CMK (cell line): Measurements from ENCODE around the gene ZNF467.

Experiments
- DNase-seq: peaks from one replicate; pipeline ENCODE4 v3.0.0-alpha.2; 2010; ENCODE audit warnings: low read depth

ZNF467 gene

DNA sequence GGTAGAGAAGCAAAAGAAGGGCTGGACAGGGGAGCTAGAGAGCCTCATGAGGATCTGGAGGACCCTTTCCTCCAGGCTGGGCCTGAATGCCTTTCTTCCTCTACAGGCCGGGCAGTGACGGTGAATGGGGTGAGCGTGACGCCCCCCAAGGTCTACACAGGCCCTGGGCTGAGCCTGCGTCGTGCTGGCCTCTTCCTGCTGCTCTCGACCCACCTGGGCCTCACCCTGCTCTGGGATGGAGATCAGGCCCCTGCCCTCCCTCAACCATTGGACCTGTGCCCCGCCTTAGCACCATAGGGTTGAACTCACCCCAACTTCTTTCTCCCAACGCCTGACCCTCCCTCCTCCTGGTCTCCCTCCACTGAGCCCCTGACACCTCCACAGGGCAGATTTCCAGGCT lies 12.6 kb upstream of the ZNF467 start:
- DNase-seq: no peak

DNA sequence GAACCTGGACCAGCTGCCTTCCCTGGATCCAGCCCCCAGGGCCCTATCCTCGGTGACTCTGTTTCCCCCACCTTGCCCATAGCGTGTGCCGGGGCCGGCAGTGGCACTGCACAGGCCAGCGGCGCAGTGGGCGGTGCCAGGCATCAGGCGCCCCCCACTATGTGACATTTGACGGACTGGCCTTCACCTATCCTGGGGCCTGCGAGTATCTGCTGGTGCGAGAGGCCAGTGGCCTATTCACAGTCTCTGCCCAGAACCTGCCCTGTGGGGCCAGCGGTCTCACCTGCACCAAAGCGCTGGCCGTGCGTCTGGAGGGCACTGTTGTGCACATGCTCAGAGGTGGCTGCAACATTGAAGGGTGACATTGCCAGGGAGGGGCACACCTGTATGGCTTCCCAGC lies 12.0 kb upstream of the ZNF467 start:
- no peak for DNase-seq

DNA sequence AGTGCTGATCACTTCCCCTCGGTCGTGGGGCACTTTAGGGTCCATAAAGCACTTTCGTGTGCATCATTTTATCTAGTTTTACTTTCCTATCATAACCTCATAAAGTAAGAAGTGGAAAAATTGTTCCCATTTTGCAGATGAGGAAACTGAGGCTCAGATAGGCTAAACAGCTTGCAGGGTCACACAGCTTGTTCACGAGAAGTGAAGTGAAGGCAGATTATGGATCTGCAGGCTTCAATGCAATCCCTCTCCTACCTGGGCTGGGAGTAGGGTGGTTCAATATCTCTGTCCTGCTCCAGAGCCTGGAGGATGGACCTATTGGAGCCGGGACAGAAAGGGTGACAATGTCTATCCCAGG lies 10.8 kb upstream of the ZNF467 start:
- no peak for DNase-seq

DNA sequence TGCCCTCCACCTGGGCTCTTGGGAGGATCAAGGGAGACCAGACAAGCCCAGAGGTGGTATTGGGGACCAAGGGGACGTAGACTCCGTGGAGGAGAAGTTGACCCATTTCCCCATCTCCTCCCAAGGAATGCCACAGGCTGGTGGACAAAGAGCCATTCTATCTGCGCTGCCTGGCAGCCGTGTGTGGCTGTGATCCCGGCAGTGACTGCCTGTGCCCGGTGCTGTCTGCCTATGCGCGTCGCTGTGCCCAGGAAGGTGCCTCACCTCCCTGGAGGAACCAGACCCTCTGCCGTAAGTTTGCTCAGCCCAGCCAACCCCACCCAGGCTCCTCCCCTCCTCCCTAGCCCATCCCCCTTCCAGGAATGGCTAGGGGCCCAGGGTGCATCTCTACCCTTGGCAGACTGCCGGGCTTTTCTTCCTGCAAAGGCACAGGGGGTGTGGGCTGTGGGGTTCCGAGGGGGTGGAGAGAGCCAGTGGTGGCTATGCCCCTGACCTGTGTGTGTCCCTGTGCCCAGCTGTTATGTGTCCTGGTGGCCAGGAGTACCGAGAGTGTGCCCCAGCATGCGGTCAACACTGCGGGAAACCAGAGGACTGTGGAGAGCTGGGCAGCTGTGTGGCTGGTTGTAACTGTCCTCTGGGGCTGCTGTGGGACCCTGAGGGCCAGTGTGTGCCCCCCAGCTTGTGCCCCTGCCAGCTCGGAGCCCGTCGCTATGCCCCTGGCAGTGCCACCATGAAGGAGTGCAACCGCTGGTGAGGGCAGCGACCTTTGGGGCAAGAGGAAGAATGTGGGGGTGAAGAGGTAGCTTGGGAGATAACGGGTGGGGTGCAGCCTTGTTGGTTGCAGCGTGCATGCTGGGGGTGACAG lies 10.2 kb upstream of the ZNF467 start:
- no peak for DNase-seq

DNA sequence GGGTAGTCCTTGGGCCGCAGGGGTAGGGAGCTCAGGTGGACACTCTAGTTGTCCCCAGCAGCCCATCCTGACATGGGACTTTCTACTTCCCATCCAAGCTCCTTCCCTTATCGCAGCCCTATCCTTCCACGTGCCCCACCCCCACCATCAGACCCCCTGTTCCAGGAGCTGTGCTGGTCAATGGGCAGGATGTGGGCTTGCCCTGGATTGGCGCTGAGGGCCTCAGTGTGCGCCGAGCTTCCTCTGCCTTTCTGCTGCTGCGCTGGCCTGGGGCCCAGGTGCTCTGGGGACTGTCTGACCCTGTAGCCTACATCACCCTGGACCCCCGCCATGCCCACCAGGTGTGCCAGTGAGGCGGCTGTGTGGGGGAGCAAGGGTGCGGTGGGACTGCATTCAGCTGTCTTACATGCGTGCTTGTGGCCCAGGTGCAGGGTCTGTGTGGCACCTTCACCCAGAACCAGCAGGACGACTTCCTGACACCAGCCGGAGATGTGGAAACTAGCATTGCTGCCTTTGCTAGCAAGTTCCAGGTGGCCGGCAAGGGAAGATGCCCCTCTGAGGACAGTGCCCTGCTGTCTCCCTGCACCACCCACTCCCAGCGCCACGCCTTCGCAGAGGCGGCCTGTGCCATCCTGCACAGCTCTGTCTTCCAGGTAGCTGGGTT lies 9.4 kb upstream of the ZNF467 start:
- DNase-seq: no peak

DNA sequence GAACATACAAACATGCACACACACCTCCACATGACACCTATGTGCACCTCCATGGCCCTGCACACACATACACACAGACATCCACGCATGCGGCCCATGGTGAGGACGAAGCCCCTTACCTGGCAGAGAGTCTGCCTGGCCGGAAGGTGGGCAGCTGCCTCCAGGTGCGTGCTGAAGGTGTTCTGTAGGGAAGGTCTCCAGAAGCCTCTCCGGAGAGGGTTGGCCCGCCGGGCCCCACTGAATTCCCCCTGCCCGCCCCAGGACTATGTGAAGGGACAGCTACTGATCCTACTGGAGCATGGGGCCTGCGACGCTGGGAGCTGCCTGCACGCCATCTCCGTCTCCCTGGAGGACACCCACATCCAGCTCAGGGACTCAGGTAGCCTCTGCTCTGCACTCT lies 8.5 kb upstream of the ZNF467 start:
- DNase-seq: no peak

DNA sequence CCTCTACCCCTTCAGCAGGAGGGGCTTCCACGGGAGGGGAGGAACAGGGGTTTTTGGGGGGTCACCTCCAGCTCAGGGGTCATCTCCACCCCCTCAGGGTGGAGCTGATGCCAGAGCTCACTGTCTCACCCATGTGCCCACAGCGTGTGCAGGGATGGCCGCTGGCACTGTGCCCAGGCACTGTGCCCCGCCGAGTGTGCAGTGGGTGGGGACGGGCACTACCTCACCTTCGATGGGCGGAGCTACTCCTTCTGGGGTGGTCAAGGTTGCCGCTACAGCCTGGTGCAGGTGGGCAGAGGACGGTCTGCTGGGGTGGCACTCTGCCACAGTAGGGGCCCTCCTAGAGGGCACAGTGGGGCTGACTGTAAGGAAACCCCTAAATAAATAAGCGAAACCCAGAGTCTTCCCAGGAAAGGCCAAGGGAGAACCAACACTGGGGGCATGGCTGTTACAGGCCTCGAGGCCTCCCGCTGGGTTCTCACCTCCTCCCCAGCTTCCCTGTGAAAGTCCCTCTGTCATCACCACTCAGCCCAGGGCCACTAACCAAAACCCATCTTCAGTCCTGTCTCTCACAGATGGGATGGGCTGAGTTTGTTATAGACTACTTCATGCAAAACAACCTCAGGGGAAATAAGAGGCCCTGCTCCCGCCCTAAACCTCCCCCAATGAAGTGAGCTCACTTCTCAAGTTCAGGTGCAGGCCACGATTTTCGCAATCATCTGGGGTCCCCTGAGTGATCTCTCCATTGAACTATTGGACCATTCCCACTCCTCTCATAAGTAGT lies 7.4 kb upstream of the ZNF467 start:
- no peak for DNase-seq

DNA sequence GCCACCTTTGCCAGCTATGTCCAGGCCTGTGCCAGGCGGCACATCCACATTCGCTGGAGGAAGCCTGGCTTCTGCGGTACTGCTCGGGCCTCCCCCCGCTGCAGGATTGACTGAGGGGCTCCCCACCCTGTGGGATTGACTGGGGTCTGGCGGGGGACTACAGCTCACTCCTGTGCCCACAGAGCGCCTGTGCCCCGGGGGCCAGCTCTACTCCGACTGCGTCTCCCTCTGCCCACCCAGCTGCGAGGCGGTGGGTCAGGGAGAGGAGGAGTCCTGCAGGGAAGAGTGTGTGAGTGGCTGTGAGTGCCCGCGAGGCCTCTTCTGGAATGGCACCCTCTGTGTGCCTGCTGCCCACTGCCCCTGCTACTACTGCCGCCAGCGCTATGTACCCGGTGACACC lies 6.7 kb upstream of the ZNF467 start:
- DNase-seq: no peak

DNA sequence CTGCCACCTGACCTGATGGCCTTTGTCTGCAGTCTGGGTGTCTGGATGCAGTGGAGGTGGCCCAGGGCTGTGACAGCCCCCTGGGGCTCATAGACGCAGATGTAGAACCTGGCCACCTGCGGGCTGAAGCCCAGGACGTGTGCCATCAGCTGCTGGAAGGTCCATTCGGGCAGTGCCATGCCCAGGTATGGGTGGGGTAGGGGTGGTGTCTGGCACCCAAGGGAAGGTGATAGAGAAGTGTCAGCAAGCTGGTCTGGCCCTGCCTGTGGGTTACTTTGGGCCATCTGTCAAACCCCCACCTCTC lies 6.1 kb upstream of the ZNF467 start:
- DNase-seq: no peak

DNA sequence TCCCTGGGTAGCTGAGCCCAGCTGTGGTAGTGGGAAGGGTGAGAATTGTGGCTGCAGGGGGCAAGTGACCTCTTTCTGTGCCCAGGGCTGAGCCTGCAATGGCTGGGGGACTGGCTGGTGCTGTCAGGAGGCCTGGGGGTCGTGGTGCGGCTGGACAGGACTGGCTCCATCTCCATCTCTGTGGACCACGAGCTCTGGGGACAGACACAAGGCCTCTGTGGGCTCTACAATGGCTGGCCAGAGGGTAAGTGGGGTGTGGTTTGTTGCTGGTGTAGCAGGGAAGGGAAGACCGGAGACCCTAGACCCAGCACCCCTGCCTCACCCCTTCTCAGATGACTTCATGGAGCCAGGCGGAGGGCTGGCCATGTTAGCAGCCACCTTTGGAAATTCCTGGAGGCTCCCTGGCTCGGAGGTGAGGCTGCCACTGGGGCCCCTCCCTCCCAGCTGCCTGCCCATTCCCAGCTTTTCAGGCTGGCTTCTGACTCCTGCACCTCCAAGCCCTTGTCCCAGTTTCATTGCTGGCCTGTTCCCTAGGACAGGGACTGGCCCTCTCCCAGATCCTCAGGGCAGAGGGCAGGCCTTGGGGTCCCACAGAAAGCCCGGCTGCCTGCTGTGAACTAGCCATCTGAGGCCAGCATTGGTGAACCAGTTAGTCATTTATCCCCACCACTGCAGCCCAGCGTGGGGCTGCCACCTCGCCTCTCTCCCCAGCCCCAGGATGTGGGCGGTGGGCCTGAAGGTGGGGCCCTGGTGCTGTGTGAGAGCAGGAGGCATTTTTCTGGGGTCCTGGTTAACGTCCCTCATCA lies 5.5 kb upstream of the ZNF467 start:
- DNase-seq: no peak

DNA sequence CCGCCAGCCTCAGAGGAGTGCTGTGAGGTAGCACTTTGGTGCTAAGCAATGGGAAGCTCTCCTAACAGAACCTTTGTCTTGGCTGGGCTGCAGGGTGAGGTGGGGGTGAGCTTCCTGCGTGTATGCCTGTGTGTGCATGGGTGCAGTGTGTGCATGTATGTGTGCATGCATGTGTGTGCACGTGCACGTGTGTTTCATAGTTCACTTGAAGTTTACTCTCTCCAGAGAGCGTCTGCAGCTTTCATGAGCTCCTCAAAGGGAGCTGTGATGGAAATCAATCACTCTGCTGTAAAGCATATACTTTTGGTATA lies 4.9 kb upstream of the ZNF467 start:
- no peak for DNase-seq

DNA sequence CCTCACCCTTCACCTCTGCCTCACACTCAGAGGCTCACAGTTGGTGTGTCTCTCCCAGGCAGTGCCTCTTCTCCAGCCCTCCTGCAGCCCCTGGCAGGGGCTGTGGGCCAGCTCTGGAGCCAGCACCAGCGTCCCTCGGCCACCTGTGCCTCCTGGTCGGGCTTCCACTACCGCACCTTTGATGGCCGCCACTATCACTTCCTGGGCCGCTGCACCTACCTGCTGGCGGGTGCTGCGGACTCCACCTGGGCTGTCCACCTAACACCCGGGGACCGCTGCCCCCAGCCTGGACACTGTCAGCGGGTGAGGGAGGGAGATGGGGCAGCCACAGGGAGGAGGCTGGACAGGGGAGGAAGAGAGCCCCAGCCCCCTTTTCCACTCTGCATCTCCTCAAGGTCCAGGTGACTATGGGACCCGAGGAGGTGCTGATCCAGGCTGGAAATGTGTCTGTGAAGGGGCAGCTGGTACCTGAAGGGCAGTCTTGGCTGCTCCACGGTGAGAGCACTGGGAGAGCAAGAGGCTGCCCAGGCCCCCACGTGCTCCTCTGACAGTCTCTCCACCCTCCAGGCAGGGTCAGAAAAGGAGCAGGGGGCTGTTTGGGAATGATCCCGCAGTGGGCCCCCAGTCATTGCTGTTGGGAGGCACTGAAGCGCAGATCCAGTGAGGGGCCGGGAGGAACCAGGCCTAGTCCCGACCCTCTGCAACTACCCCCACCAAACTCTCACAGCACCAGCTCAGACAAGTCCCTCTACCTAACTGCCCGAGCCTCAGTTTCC lies 4.4 kb upstream of the ZNF467 start:
- no peak for DNase-seq

DNA sequence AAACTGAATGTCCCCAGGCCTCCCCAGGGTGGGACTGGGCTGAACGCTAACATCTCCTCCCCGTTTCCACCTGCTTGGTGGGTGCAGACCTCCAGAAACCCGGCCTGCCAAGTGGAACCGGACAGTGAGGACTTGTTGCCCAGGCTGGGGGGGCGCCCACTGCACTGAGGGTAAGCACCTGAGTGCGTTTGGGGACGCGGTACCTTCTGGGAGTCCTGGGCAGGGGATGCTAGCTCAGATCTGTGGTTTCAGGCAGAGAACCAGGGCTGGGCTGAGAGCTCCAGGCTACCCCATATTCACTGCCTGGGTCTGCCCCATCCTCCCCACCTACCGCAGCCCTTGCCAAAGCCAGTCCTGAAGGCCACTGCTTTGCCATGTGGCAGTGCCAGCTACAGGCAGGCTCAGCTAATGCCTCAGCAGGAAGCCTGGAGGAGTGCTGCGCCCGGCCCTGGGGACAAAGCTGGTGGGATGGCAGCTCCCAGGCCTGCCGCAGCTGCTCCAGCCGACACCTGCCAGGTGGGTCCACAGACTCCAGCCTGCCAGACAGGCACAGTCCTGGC lies 3.5 kb upstream of the ZNF467 start:
- no peak for DNase-seq

DNA sequence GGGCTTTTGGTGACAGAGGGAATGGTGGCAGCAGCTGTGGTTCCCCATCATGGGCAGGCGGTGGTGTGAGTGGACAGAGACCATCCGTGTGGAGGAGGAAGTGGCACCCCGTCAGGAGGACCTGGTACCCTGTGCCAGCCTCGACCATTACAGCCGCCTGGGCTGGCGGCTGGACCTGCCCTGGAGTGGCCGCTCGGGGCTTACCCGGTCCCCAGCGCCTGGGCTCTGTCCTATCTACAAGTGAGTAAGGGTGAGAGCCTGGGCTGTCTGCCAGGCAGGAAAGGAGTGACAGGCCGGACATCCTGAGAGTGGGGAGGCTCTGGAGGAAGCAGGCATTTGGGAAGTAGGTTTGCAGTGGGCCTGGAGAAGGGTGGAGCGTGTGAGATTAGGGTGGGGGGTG lies 2.9 kb upstream of the ZNF467 start:
- peak; percentile 78 for DNase-seq

DNA sequence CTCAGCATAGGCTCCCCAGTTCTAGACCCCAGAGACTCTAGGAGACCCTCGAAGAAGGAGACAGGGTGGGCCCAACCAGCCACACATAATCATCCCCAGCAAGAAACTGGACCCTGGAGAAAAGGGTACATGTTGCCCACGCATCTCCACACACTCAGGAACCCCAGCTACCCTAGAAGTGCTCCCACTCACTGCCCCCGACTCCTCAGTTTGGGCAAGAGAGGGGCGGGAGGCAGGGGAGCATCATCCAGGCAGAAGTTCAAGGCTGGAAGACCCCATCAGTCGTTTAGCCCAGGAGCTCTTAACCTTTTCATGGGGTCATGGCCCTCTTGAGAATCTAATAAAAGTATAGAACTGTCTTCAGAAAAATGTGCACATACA lies 1.8 kb upstream of the ZNF467 start:
- DNase-seq: no peak

DNA sequence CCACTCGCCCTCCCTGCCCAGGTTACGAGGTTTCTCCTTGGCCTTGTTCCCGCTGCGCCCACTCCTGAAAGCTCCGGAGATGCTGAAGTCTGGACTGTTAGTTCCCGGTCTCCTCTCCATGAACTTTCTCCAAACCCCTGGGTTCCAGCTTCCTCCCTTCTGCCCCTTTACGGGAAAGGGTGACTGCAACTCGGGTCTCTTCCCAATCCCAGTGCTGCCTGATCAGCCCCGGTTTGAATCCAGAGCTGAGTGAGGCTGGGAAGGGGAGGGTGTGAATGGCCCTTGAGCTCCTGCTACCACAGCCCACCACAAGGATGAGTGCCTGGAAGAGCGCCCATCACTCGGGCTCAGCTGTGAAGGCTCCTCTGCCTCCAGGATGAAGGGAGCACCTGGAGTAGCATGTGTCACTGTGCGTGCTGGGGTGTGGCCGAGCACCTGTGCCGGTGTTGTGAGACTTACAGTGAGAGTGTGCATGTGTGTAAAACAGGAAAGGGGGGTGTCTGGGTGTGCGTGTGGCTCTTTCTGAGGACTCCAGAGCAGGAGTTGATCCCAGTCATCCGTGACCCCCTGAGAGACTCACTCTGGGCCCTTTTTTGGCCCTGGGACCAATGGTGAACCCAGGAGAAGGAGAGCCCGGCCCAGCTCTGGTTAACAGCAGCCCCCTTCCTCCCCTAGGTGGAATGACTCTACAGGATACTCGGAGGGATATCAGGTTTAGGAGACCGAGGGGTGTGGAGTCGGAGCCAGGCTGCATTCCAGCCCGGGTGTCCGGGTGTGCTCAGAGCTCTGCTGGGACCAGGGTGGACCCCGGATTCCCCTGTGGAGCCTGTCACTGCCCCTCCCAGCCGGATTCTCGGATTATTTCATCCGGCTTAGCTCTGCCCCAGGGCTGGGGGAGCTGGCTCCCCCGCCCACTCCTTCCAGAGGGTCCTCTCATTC lies 1.1 kb upstream of the ZNF467 start:
- DNase-seq: no peak

DNA sequence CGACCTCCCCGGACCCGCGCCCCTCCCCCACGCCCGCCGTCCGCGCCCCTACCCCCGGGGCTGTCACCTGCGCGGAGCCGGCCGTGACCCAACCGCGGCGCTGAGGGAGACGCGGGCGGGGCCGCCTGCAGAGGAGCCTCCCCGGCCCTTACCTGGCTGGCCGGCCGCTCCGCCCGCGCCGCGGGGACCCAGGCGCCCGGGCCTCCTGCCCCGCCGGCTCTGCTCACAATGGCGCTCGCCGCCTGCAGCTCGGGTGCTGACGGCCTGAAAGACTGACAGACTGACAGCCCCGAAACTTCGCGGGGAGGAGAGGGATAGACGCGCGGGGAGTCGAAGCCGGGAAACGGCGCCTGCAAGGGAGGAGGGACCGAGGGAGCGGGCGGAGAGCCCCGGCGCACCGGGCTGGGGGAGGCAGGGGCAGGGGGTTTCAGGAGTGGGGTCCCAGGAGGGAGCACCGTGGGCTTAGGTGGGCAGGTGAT lies 393 bp downstream of the ZNF467 start:
- no peak for DNase-seq

DNA sequence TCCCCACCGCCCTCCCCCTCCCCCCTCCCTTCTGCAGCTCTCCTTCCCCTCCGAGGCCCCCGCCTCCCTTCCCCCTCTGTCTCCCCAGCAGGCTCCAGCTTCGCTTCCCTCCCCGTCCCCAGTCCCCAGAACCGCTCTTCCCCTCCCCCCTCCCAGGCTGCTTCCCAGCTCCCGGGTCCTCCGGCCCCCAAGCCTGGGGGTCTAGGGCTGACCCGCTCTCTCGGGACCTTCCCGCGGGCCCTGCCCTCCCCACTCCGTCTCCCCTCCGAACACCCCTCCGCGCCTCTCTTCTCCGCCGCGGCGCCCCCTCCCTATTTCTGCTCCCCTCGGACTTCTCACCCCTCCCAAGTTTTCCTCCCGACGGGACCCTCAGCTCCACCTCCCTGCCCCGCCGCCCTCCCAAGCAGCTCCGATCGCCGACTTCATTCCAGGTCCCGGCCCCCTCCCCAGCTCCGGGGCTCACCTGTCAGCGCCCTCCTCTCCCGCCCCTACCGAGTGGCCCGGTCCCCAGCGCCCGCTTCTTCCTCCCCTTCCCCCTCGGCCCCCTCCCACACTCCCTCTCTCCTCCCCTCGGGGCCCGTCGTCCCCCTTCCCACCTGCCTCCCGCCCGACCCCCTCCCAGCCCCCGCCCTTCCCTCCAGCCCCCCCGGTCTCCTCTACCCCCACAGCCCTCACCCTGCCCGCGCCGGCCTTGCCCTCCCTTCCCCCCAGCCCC lies 990 bp downstream of the ZNF467 start:
- no peak for DNase-seq

DNA sequence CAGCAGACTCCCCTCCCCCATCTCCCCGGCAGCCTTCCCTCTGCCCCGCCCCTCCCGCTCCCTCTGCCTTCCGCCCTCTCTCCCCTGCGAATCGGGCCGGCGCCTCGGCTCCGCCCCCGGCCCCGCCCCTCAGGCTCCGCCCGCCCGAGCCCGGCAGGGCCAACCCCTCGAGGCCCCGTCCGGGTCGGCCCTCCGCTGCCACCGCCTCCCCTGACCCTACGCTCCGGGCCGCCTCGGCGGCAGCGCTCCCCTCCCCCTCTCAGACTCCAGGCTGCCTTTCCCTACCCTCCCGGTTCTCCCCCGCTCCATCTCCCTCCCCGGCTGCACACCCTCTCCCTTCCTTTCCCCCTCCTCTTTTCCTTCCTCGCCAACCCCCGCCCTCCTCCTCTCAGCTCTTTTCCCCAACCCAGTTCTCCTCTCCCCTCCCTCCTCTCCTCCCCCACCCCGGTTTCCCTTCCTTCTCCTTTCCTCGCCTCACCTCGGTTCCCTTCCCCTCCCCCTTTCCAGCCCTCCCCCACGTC lies 1.6 kb downstream of the ZNF467 start:
- DNase-seq: peak; percentile 76
